ENCODE measurements around the gene ZDHHC9. TPM values are rescaled to one million over a fixed set of nuclear protein-coding genes. Genes with fewer than 3 reads are reported as not detected.

ZDHHC9 gene
- polyA plus RNA-seq, 1 of the 3 experiments (the other 2 are of a cell fraction): 8.1 TPM

DNA sequence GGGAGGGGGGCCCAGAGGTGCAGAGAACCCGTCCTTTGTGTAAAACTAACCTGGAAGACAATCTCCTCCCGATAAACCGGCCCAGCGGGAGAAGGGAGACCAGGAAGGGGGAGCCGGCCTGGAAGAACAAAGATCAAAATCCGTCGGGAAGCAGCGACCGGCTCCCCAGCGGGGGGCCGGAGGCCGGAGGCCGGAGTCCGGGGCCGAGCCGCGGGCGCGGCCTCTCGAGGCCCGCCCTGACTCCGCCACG lies 552 bp downstream of the ZDHHC9 start:
- no peaks in the 10 kb centered on the region for H3K9me3 ChIP-seq
- H3K79me2 ChIP-seq (ENCODE audit: insufficient read depth): no peaks in the 10 kb centered on the region
- H3K9ac ChIP-seq: peak overlapping the region; percentile 61
- peak overlapping the region; percentile 83 for H3K4me2 ChIP-seq
- H3K9me2 ChIP-seq: no peaks in the 10 kb centered on the region
- no peaks in the 10 kb centered on the region for H3K36me3 ChIP-seq (replicated peaks in 1 of 2; ENCODE audit: control insufficient read depth in 1 of 2, insufficient read depth in 2 of 2, low read length in 1 of 2)
- ChIA-PET CTCF (no interaction called here), POLR2A (no interaction called here)
- peak overlapping the region; percentile 58 to 65 for H3K4me3 ChIP-seq (ENCODE audit: low read depth in 2 of 2, low read length in 1 of 2)
- peak overlapping the region in 1 of 2 experiments; percentile 45; a peak in 1 of 4 replicates for H3K27ac ChIP-seq (ENCODE audit: low read depth in 2 of 2, low read length in 1 of 2)
- DNase-seq: no peak
- 0% methylated on average over 4 of the region's 23 CpGs for WGBS (ENCODE audit: low lambda C conversion rate)
- no peaks in the 10 kb centered on the region for H4K20me1 ChIP-seq (ENCODE audit: insufficient read depth)
- no peaks in the 10 kb centered on the region for H3F3A ChIP-seq (replicated peaks; ENCODE audit: insufficient read depth)
- peak overlapping the region; percentile 78 for H2AFZ ChIP-seq (ENCODE audit: low read depth)
- H3K4me1 ChIP-seq (ENCODE audit: control insufficient read depth in 1 of 2, insufficient read depth in 2 of 2, low read depth in 1 of 2, low read length in 1 of 2): peaks cover 0 to 2% of the 10 kb centered on the region in 2 experiments; a peak in 2 of 4 replicates
- peaks cover 36% of the 10 kb centered on the region for H3K27me3 ChIP-seq (ENCODE audit: insufficient read depth)
- TF ChIP-seq SMC3 (IDR thresholded peaks at IDR 0.05; ENCODE audit: low read depth, low read length): no peak
- TF ChIP-seq, protein P1, sequence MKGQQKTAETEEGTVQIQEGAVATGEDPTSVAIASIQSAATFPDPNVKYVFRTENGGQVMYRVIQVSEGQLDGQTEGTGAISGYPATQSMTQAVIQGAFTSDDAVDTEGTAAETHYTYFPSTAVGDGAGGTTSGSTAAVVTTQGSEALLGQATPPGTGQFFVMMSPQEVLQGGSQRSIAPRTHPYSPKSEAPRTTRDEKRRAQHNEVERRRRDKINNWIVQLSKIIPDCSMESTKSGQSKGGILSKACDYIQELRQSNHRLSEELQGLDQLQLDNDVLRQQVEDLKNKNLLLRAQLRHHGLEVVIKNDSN (IDR thresholded peaks at IDR 0.05; ENCODE audit: borderline replicate concordance, low read depth): no peak
- no peak for TF ChIP-seq YY1 (IDR thresholded peaks at IDR 0.05; ENCODE audit: low read depth)
- TF ChIP-seq SIN3A (IDR thresholded peaks at IDR 0.05; ENCODE audit: borderline replicate concordance, low read depth, low read length): no peak
- TF ChIP-seq NRF1 (IDR thresholded peaks at IDR 0.05; ENCODE audit: low read depth, low read length): no peak
- TF ChIP-seq EP300 (IDR thresholded peaks at IDR 0.05; ENCODE audit: borderline replicate concordance in 1 of 2, low read depth in 1 of 2, low read length in 1 of 2): no peak
- TF ChIP-seq GABPA (IDR thresholded peaks at IDR 0.05; ENCODE audit: low read depth): no peak
- TF ChIP-seq CHD2 (IDR thresholded peaks at IDR 0.05; ENCODE audit: low read length, partially characterized antibody): no peak
- no peak for TF ChIP-seq MXI1 (IDR thresholded peaks at IDR 0.05; ENCODE audit: low read depth, low read length)
- TF ChIP-seq ELF1 (IDR thresholded peaks at IDR 0.05): no peak
- TF ChIP-seq PBX3 (IDR thresholded peaks at IDR 0.05): no peak
- TF ChIP-seq POLR2AphosphoS5 (IDR thresholded peaks at IDR 0.05; ENCODE audit: low read depth, low read length): no peak

DNA sequence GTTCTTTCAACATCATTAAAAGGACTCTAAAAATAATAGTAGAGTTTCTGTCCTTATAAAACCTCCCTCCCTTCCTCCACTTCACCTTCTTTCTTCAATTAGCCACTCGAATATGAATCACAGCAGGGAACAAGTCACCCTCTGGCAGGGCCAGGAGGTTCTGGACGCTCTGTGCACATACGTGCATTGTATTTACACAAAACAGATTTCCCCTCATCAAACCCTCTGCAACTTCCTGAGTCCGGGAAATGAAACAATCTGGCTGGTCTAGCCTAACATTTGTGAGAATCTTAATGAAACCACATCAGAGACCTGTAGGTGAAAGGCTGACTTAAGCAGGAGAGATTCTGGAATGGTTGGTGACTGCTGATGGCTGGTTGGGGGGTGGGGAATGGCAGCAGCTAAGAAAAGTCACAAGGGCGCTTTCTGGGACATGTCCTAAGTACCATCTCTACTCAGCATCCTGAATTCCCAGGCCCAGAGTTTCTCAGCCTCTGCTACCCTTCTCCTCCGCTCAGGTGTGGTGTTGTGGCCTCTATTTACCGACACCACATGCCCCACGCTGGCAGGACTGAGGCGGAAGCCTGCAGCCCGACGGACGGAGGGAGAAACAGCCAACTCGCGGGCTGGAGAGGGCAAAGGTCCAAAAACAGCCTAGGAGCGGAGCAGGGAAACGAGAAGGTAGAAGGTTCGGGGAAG lies 1.0 kb downstream of the ZDHHC9 start:
- WGBS (ENCODE audit: low lambda C conversion rate): 5% methylated on average over 13 of the region's 17 CpGs
- POLR2A ChIA-PET: no interaction called here
- peak overlapping the region; percentile 61 for H3K9ac ChIP-seq

More for the DNA sequence above, 1.0 kb downstream of the ZDHHC9 start:
- Histone ChIP-seq H3K4me1 (ENCODE audit: control insufficient read depth in 1 of 2, insufficient read depth in 2 of 2, low read depth in 1 of 2, low read length in 1 of 2) (peaks cover 0 to 2% of the 10 kb centered on the region in 2 experiments; a peak in 2 of 4 replicates), H3K9me2 (no peaks in the 10 kb centered on the region), H4K20me1 (ENCODE audit: insufficient read depth) (no peaks in the 10 kb centered on the region), H3K36me3 (replicated peaks in 1 of 2; ENCODE audit: control insufficient read depth in 1 of 2, insufficient read depth in 2 of 2, low read length in 1 of 2) (no peaks in the 10 kb centered on the region), H3K27me3 (ENCODE audit: insufficient read depth) (peaks cover 32% of the 10 kb centered on the region), H3K9me3 (no peaks in the 10 kb centered on the region), H3K4me3 (ENCODE audit: low read depth in 2 of 2, low read length in 1 of 2) (peak overlapping the region; percentile 58 to 65), H3F3A (replicated peaks; ENCODE audit: insufficient read depth) (no peaks in the 10 kb centered on the region), H3K79me2 (ENCODE audit: insufficient read depth) (no peaks in the 10 kb centered on the region), H3K4me2 (peak overlapping the region; percentile 83), H3K27ac (ENCODE audit: low read depth in 2 of 2, low read length in 1 of 2) (peak overlapping the region in 1 of 2 experiments; percentile 45; a peak in 1 of 4 replicates), H2AFZ (ENCODE audit: low read depth) (peak overlapping the region; percentile 78)
- TF ChIP-seq EZH2phosphoT487 (IDR thresholded peaks at IDR 0.05; ENCODE audit: borderline replicate concordance, low read depth): no peak
- TF ChIP-seq TCF12 (IDR thresholded peaks at IDR 0.05): no peak
- TF ChIP-seq RCOR1 (IDR thresholded peaks at IDR 0.05; ENCODE audit: low read length): no peak
- TF ChIP-seq TEAD4 (IDR thresholded peaks at IDR 0.05; ENCODE audit: borderline replicate concordance, insufficient read depth): no peak
- DNase-seq: peak; percentile 18
- CTCF ChIA-PET: no interaction called here
